ENCODE data around the gene ACTR2.

The ACTR2 gene

DNA sequence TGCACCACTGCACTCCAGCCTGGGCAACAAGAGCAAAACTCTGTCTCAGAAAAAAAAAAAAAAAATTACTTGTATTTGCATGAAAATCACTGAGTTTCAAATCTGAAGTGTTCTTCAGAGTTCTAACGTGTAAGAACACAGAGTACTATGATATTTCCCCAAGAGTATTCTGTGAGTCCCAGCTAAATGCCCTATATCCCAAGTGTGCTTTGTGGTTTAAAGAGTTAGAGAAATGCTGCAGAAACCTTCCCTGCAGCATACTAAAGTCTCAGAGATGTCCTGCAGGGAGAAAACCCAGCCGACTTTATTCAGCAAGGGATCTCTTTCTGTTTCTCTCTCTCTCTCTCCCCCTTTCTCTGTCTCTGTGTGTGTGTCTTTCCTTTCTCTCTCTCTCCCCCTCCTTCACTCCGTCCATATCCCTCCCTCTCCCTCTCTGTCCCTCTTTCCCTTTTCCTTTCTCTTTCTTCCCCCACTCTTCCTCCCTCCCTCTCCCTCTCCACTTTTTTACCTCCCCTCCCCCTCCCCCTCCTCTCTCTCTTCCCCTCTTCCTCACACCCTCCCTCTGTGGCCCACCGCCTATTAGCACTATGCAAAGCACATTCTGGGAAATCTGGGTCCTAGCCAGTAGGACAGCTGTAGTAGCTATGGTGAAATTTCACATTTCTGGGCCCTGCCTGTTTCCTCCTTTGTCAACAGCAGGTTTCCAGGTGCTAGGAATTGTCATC is 54.2 kb downstream of the ACTR2 start:
- no peak for DNase-seq

GRCh38 chr2:65282477-65283053 is 54.9 kb downstream of the ACTR2 start:
- DNase-seq, result no peak

GRCh38 chr2:65287364-65287763 is 59.7 kb downstream of the ACTR2 start:
- DNase-seq, result no peak

GRCh38 chr2:65291216-65292105 is 63.8 kb downstream of the ACTR2 start:
- no peak for DNase-seq

DNA sequence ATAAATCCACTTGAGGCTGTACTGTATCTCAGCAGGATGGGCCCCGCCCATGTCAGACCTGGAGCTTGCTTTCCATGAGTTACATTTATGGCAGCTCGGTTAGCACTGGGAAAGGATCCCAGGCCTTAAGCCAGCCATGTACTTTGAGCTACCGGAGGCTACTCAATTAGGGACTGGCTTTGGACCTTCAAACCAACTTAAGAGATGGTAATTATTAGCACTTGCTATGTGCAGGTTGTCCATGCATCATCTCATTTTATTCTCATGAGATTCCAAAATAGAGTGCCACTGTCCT is 64.4 kb downstream of the ACTR2 start:
- DNase-seq, result no peak

- no peak for DNase-seq
These were observed 64.9 kb downstream of the ACTR2 start for GRCh38 chr2:65292461-65293011.

GRCh38 chr2:65293376-65293775 is 65.7 kb downstream of the ACTR2 start:
- DNase-seq, result no peak

GRCh38 chr2:65294136-65294535 is 66.5 kb downstream of the ACTR2 start:
- no peak for DNase-seq

- no peak for DNase-seq
These were observed 67.1 kb downstream of the ACTR2 start for GRCh38 chr2:65294701-65295100.

GRCh38 chr2:65296971-65297370 is 69.3 kb downstream of the ACTR2 start:
- DNase-seq, result no peak

GRCh38 chr2:65297544-65297943 is 69.9 kb downstream of the ACTR2 start:
- no peak for DNase-seq

- DNase-seq, result no peak
These were observed 70.5 kb downstream of the ACTR2 start for GRCh38 chr2:65298089-65298488.

DNA sequence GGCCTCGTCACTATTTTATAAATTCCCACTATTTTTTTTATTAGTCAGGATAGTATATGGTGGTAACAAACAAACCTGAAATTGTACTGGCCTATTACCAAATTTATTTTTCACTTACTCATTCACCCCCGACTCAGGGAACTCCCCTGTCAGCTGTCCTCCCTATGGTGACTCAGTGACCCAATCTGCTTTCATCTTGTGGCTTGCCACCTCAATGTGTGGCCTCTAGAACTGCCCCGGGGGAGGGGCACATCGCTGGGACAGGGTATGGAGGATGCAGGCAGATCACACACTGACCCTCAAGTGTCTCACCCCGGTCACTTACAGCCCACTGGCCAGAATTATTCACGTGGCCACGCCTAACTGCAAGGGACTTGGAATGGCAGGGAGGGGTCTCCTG is 71.6 kb downstream of the ACTR2 start:
- no peak for DNase-seq

DNA sequence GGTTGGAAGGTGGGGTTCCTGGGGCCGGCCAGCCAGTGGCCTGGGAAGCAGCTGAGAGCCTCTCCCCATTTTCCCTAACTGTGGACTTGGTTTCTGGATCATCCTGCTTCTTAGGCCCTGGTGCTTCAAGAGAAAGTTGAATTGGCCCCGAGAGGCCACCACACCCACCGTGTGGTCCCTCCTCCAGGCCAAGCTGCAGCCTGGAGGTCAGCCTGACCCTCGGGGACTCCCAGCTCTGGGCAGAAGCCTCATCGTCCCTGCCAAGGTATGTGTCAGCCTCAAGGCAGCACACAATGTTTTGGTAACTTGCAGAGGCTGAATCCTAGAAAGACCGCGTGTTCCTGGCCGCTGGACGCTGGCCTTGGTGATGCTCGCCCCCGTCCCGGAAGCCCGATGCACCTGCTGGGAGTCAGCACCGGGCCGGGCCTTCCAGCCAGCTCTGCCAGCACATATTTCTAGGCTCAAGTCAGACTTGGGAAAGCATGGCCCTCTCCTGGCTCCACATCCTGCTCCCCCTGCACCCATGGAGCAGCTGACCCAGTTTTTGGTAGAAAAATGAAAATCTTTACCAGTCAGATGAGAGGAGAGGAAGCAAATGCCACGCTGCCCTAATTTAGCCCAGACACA is 72.6 kb downstream of the ACTR2 start:
- DNase-seq, result no peak

DNA sequence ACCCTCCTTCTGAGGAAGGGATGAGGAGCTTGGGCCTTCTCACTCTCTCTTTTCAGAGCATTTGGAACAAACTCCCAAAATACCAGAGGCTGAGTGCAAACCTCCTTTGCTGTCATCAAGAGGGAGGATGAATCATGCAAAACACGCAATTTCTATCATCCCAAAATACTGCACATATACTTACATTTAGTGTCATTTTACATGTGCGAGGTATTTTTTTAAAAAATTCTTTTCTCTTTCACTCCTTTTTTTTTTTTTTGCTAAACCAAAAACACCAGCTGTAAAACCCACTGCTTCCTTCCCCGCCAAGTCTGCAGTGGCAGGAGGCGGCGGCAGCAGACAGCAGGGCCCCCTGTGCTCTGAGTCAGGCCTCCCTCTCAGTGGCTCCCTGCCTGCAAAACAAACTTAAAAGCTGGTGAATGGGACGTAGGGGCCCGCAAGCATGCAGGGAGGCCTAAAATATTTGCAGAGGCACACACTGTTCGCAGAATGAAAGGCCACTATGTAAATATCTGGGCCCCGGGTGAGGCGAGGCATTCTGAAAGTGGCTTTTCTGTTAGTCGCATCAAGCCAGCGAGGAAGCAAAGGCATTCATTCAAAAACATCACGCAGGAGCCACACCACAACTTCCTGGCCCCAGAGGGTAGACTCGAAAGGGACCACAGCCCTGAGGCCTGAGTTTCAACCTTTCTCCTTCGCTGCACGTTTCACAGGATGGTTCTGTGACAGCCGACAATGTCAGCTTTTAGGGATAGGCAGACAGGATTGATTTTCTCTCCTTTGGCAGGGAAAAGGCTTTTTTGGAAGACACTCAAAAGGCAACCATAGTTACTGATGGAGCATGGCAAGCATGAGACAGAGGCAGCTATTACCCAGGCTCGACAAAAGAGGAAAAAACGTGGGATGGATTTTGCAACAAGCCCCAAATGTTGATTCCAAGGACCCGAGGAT is 73.4 kb downstream of the ACTR2 start:
- peak; percentile 61 for DNase-seq

- DNase-seq, result no peak
These were observed 78.3 kb downstream of the ACTR2 start for GRCh38 chr2:65305934-65306333.

- no peak for DNase-seq
These were observed 82.1 kb downstream of the ACTR2 start for GRCh38 chr2:65309699-65310098.

DNA sequence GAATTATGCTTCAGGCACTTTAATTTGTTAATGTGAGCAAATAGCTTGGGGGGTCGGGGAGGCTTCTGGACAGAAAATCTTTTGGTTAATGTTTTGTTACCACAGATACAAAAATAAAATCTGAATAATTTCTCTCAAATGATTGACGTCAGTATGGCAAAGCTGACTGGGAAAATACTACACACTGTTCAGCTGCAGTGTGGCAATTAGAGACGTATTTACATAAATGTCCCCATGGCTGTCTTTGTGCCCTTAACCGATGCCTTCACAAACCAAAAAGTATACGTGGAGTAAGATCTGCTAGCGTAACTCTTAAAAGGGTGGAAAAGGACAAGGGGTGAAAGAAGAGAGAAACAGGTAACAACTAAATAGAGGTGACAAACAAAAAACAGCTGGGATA is 83.4 kb downstream of the ACTR2 start:
- DNase-seq, result no peak

DNA sequence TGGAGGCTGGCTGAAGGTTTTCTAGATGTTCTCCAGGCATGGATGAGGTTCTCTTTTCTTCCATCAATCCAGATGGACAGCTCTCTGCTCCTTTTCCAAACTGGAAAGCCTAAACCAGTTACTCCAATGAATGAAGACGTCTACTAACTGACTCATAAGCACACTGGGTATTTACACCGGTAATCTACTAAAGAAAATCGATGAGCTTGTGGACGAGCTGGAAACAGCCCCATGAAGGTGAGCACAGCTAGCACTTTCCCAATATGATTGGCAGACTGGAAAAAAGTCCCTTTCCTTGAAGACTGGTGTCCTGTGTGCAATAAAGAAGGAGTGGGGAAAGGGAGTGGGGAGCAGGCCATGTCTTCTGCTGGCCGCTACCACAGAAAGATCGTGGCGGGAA is 84.0 kb downstream of the ACTR2 start:
- no peak for DNase-seq

DNA sequence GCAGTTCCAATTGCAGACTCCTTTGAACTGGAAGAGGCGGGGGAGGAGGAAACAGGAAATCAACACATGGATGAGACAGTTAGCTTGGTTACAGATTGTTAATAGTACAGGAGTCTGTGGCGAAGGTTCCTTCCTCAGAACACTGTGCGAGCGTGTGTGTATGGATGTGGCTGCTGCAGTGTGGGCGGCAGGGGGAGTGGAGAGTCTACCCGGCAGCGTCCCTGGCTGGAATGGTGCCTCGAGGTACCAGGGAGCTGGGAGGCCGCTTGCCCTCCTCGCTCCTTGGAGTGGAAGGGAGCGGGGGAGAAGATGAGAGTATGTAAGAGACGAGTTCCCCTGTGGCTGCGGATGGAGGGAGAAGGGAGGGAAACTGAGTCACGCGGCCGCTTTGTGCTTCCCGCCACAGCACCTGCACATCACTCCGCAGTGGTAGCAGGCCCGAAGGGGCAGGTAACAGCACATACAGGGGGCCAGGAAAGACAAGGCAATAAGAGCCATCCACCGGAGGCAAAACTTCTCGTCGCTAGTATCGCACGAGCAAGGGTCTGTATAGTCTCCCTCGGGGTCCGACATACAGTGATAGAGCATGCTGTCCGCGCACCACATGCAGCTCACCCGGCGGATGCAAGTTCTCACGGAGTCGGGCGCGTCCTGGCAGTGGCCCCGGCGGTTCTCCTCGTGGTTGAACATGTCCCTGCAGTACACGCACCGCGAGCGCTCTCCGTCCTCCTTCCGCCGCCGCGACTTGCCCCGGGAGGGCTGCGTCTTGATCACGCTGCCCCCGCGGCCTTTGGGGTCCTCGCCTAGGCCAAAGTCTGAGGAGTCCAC is 85.7 kb downstream of the ACTR2 start:
- no peak for DNase-seq

DNA sequence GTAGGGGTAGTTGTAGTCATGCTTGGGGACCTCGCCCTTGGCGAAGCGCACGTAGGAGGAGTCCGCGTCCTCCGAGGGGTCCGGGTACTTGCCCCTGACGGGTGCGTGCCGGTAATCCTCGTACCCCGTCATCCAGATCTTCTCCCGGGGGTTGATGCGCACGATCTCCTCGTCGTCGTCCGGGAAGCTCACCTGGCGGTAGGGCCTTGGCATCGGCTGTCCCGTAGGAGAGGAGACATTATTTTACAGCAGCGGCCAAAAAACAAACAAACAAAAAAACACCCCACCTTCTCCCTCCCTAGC is 86.3 kb downstream of the ACTR2 start:
- DNase-seq, result no peak

All from activated CD4-positive, alpha-beta T cell treated with anti-CD3 and anti-CD28 coated beads, Interleukin-2, amount 50 U/mL, for 1 hour (primary cell).